Measurements from ENCODE around the gene ZMAT1. TPM values are rescaled to one million over a fixed set of nuclear protein-coding genes. Genes with fewer than 3 reads are reported as not detected.
A peak's percentile ranks its signal among the peaks of the same experiment; 100 is the strongest.

The ZMAT1 gene
- total and polyA plus RNA-seq, 12 donors, result 2.1 to 45.4 (median 8.7) TPM

DNA sequence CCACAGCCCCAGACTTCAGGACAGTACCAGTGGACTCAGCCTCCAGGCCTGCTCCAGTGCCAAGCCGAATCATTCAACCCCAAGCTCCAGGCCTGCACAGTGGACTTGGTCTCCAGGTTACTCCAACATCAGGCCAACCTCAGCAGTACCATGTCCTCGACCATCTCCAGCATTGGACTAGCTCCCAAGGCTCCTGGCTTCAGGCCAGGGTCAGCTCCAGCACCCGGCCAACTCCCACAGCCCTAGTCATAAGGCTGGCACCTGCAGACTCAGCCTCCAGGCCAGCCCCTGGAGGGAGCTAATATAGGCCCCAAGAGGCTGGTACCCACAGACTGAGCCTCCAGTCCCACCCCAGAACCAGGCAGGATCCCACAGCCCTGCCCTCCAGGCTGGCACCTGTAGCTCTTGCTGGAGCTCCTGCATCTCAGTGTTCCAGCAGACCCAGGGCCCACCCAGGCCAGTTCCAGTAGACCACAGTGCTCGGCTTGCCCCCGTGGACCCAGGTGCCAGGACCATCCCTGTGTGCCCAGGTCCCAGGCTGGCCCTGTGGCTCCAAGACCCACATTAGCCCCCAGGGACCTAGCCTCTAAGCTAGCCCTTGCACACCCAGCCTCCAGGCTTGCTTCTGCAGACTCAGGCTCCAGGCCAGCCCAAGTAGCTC, 25.6 kb downstream of the ZMAT1 start:
- Histone ChIP-seq H3K4me1 (replicated peaks in 1 of 2) (no peaks in the 10 kb centered on the region), H3K4me3 (no peak overlapping the region), H3K27me3 (no peaks in the 10 kb centered on the region), H3K36me3 (replicated peaks in 1 of 2) (no peaks in the 10 kb centered on the region), H3K27ac (no peak overlapping the region), H3K9me3 (replicated peaks in 1 of 3) (peaks cover 0 to 12% (median 0%) of the 10 kb centered on the region in 3 donors)
- DNase-seq, result peak in 4 of 7 donors; percentile 3 to 27 (median 12)
- intact Hi-C loops (cut with DNase I), result no loop called here
- TF ChIP-seq POLR2A (IDR thresholded peaks at IDR 0.05), result no peak
- TF ChIP-seq, protein P1, sequence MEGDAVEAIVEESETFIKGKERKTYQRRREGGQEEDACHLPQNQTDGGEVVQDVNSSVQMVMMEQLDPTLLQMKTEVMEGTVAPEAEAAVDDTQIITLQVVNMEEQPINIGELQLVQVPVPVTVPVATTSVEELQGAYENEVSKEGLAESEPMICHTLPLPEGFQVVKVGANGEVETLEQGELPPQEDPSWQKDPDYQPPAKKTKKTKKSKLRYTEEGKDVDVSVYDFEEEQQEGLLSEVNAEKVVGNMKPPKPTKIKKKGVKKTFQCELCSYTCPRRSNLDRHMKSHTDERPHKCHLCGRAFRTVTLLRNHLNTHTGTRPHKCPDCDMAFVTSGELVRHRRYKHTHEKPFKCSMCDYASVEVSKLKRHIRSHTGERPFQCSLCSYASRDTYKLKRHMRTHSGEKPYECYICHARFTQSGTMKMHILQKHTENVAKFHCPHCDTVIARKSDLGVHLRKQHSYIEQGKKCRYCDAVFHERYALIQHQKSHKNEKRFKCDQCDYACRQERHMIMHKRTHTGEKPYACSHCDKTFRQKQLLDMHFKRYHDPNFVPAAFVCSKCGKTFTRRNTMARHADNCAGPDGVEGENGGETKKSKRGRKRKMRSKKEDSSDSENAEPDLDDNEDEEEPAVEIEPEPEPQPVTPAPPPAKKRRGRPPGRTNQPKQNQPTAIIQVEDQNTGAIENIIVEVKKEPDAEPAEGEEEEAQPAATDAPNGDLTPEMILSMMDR (IDR thresholded peaks at IDR 0.05), result no peak
- WGBS, 4 donors, result 64 to 72% (median 70%) methylated on average over 2 to 5 of the region's 5 CpGs

DNA sequence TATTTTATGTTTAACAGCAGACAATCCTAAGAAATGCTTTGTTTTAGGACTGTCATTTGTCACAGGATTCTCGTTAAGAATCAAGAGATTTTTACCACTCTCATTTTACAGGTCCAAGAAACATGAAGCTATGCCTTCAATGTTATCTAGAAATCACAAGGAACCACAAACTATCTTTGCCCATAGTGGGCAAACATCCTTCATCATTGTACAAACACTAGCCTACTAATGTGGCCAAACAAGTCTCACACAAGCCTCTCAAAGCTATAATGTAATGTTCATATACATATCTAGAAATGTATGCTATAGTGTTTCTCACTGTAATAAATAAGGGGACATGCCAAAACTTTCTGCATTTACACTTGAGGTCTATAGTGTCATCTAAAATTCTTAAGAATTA, 26.8 kb downstream of the ZMAT1 start:
- DNase-seq, result no peak
- intact Hi-C loops (cut with DNase I), result no loop called here
- 76 to 95% (median 88%) methylated on average over 1 of the region's 1 CpG for WGBS, 4 donors

More for the DNA sequence above, 26.8 kb downstream of the ZMAT1 start:
- Histone ChIP-seq H3K4me3 (no peak overlapping the region), H3K27ac (no peak overlapping the region), H3K27me3 (no peaks in the 10 kb centered on the region), H3K9me3 (replicated peaks in 1 of 3) (peaks cover 0 to 12% (median 0%) of the 10 kb centered on the region in 3 donors), H3K36me3 (replicated peaks in 1 of 2) (no peaks in the 10 kb centered on the region), H3K4me1 (replicated peaks in 1 of 2) (no peaks in the 10 kb centered on the region)
- TF ChIP-seq, protein P1 (IDR thresholded peaks at IDR 0.05), result no peak
- no peak for TF ChIP-seq POLR2A (IDR thresholded peaks at IDR 0.05)

Small RNA genes within 50 kb of the gene (small RNA-seq; reads per million reads assigned to genes)
- 0 reads per million in 2 donors for gene RNU6-345P

Other genes with a start within 250 kb of the ZMAT1 start
- gene TCEAL2, start 193.7 kb upstream of the ZMAT1 start, total RNA-seq, result 10 to 100 TPM in 1 of 9 donors, 1 to 10 TPM in 5, under 1 TPM in 2, not detected in 1; 0.68 to 10.9 (median 1.6) TPM
- gene TCEAL2, start 193.7 kb upstream of the ZMAT1 start, polyA plus RNA-seq, result 10 to 100 TPM; 12.8 to 43.5 (median 36.9) TPM
- 1 to 10 TPM in 3 of 9 donors, under 1 TPM in 1, not detected in 5; 0.11 to 5.2 (median 2.9) TPM for gene TCEAL6, start 210.5 kb upstream of the ZMAT1 start, total RNA-seq
- 10 to 100 TPM in 2 of 3 donors, 1 to 10 TPM in 1; 1.7 to 14.4 (median 13.1) TPM for gene TCEAL6, start 210.5 kb upstream of the ZMAT1 start, polyA plus RNA-seq
- 10 to 100 TPM in 2 of 9 donors, 1 to 10 TPM in 6, under 1 TPM in 1; 0.69 to 16.4 (median 2.2) TPM for gene BEX5, start 223.9 kb upstream of the ZMAT1 start, total RNA-seq
- gene BEX5, start 223.9 kb upstream of the ZMAT1 start, polyA plus RNA-seq, result 10 to 100 TPM in 1 of 3 donors, 1 to 10 TPM in 2; 7.6 to 14.1 (median 9.7) TPM

All from adrenal gland (tissue), 12 donors.